Esophagus muscularis mucosa (tissue), 4 donors: ENCODE data around the gene RPL22. TPM values are rescaled to one million over a fixed set of nuclear protein-coding genes. Genes with fewer than 3 reads are reported as not detected.

Experiments used
- DNase-seq: peaks from one replicate; pipeline ENCODE4 v3.0.0-alpha.2; 2017; ENCODE audit errors: extremely low spot score
- H3K27ac ChIP-seq, 4 donors: fragments of 200-600 bp; sonication (generic); replicated peaks in 1 of 4; 1 replicate in 3 of 4; 2 replicates in 1 of 4; pipeline ENCODE4 v1.5.1; 2016 to 2019; ENCODE audit warnings: mild to moderate bottlenecking in 1 of 4
- H3K27me3 ChIP-seq, 4 donors: fragments of 200-600 bp; sonication (generic); one replicate each; pipeline versions ENCODE4 v1.5.1 to v1.6.0; 2016 to 2019
- H3K36me3 ChIP-seq, 4 donors: fragments of 200-600 bp; sonication (generic); one replicate each; pipeline ENCODE4 v1.5.1; 2016 to 2019
- H3K4me1 ChIP-seq, 4 donors: fragments of 200-600 bp; sonication (generic); one replicate each; pipeline ENCODE4 v1.5.1; 2016 to 2019
- H3K4me3 ChIP-seq, 4 donors: fragments of 200-600 bp; sonication (generic); 1 replicate in 2 of 4; 2 replicates in 2 of 4; pipeline ENCODE4 v1.5.1; 2016 to 2019; ENCODE audit warnings: mild to moderate bottlenecking in 4 of 4, moderate library complexity in 1 of 4
- H3K9me3 ChIP-seq, 4 donors: fragments of 200-600 bp; sonication (generic); 1 replicate in 3 of 4; 2 replicates in 1 of 4; pipeline ENCODE4 v1.5.1; 2016 to 2019
- EP300 ChIP-seq: sonication (generic); formaldehyde crosslinking; IDR thresholded peaks from one replicate; pipeline ENCODE4 v1.6.1; 2017; ENCODE audit warnings: antibody characterized with exemption
- POLR2A ChIP-seq: fragments of 450-650 bp; IDR thresholded peaks from one replicate; pipeline ENCODE4 v1.6.1; 2017; ENCODE audit warnings: antibody characterized with exemption, moderate library complexity, mild to moderate bottlenecking, low read depth
- POLR2AphosphoS5 ChIP-seq, 2 donors: sonication (generic); formaldehyde crosslinking; IDR thresholded peaks; one replicate each; pipeline ENCODE4 v1.6.1; 2017; ENCODE audit warnings: antibody characterized with exemption in 2 of 2
- WGBS: methylation state at CpG from one replicate; pipeline ENCODE4 v1.1.5; 2018; 5-methylcytosine and 5-hydroxymethylcytosine counted together
- intact Hi-C: fragments of 100-400 bp; cut with DNase I; formaldehyde crosslinking; loops from one replicate; pipeline ENCODE4 v1.15.1; 2023
- total RNA-seq, 4 donors: library from RNA; depleted of rRNA; stranded (reverse); fragments of >200 nt; gene quantifications; one replicate each; pipeline versions ENCODE4 v1.1.0 to v1.2.1, GENCODE V29; 2016
- TF ChIP-seq, protein P1 (sequence below), 3 experiments: fragments of 200-600 bp in 2 of 3; fragments of 450-650 bp in 1 of 3; sonication (generic) in 2 of 3; IDR thresholded peaks; one replicate each; pipeline ENCODE4 v1.5.1; 2017 to 2019; ENCODE audit warnings: antibody characterized with exemption in 3 of 3, mild to moderate bottlenecking in 2 of 3, moderate library complexity in 1 of 3

Gene RPL22
- total RNA-seq, 4 donors from 2014 or later: 150 to 225 (median 218) TPM

DNA sequence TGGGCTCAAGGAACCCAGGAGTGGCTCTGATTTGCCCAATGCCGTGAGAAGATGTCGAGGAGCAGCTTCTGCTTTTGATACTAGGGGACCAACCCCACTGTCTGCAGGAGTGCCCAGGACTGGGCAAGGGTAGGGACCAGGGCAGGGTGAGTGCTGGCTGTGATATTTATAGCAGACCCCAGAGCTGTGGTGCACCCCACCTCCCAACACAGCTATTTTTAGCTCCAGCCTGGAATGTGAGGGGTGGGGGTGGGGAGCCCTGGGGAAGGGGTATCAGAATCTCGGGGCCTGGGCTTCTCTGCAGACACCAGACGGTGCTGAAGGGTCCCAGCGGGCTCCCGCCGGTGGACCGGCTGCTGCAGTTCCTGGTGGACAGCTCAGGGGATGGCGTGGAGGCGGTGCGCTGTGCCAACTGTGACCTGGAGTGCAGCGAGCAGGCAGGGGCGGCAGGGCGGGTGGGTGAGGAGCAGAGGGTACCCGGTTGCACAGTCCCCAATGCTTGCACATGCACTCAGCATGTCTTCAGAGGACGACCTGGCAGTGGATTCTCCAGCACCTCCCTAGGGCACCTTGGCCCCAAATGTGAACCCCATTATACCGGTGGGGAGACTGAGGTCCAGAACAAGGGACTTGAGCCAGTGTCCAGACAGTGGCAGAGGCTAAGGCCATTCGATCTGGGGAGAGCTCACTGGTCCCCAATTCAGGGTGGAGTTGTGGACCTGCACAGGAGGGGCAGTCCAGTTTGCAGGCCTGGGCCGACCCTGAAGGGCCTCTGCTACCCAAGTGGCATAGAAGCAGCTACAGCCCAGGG is 7.9 kb upstream of the RPL22 start:
- Histone ChIP-seq H3K4me1 (peaks cover 49 to 56% (median 53%) of the 10 kb centered on the region in 4 donors), H3K27me3 (peaks cover 0 to 15% (median 4%) of the 10 kb centered on the region in 4 donors), H3K9me3 (no peaks in the 10 kb centered on the region), H3K36me3 (peaks cover 0 to 25% (median 24%) of the 10 kb centered on the region in 4 donors), H3K4me3 (peak overlapping the region in 2 of 4 donors; percentile 58 to 65), H3K27ac (peak overlapping the region in 1 of 4 donors; percentile 81)
- TF ChIP-seq POLR2AphosphoS5 (IDR thresholded peaks at IDR 0.05): no peak
- TF ChIP-seq POLR2A: no peak
- TF ChIP-seq, protein P1, sequence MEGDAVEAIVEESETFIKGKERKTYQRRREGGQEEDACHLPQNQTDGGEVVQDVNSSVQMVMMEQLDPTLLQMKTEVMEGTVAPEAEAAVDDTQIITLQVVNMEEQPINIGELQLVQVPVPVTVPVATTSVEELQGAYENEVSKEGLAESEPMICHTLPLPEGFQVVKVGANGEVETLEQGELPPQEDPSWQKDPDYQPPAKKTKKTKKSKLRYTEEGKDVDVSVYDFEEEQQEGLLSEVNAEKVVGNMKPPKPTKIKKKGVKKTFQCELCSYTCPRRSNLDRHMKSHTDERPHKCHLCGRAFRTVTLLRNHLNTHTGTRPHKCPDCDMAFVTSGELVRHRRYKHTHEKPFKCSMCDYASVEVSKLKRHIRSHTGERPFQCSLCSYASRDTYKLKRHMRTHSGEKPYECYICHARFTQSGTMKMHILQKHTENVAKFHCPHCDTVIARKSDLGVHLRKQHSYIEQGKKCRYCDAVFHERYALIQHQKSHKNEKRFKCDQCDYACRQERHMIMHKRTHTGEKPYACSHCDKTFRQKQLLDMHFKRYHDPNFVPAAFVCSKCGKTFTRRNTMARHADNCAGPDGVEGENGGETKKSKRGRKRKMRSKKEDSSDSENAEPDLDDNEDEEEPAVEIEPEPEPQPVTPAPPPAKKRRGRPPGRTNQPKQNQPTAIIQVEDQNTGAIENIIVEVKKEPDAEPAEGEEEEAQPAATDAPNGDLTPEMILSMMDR (IDR thresholded peaks at IDR 0.05): no peak
- TF ChIP-seq EP300: no peak
- intact Hi-C loops: loop anchor here (2.0 kb wide), 1 partner anchor 38 kb away; the partner anchor contains the start of gene HES3
- WGBS: 83% methylated on average over 10 of the region's 19 CpGs
- DNase-seq: no peak

DNA sequence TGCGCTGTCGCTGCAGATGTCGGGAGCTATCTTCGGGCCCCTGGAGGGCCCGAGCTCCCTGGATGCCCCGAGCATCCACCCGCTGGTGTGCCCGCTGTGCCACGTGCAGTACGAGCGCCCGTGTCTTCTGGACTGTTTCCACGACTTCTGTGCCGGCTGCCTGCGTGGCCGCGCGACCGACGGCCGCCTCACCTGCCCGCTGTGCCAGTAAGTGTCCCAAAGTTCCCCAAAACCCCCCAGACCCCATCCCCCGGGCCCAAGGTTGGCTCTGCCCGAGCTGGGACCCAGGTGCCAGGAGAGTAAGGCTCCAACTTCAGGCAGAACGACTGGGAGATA is 7.1 kb upstream of the RPL22 start:
- intact Hi-C loops: loop anchor here (2.0 kb wide), 1 partner anchor 38 kb away; the partner anchor contains the start of gene HES3

DNA sequence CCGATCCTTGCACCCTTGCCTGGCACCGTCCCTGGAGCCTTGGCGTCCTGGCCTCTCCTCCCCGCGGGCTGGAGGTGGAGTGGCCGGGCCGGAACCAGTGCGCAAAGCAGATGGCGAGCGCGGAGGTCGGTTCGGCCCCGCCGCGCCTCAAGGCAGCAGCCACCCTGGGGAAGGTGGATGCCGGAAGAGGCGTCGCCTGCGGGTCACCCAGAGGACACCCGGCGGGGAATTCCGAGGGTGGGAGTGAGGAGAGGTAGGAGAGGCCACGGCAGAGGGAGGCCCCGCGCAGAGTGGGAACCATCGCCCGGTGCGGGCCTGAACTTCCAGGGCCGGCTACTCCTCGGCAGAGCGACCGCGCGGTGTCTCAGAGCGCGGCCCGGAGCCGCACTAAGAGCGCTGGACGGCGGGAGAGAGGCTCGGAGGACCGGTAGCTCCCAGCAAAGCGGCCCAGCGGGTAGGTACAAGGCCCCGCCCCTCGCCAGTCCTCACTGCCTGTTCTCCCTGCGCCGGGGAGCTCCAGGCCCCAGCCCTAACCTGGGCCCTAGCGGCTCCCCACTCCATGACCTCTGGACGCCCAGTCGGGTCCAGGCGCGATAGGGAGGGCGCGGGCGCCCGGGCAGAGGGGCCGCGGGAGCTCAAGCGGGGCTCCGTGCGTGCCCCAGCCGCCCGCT is 6.6 kb upstream of the RPL22 start, which contains the start of gene RNF207:
RNF207 (plus strand) TSS at position 271 of the 671 bp plus-strand sequence. CDS start 417 bp downstream, outside the sequence.
- H3K9me3 ChIP-seq: no peaks in the 10 kb centered on the region
- peaks cover 49 to 56% (median 53%) of the 10 kb centered on the region in 4 donors for H3K4me1 ChIP-seq
- peak within 1 kb of the TSS; percentile 78 to 88 (median 82) for H3K27ac ChIP-seq
- H3K36me3 ChIP-seq: peaks cover 0 to 13% (median 11%) of the 10 kb centered on the region in 4 donors
- WGBS: 6% methylated on average over 9 of the region's 66 CpGs
- TF ChIP-seq, protein P1 (IDR thresholded peaks at IDR 0.05): no peak
- no peak for TF ChIP-seq EP300
- TF ChIP-seq POLR2A: peak; percentile 59
- peak; percentile 35 to 58 for TF ChIP-seq POLR2AphosphoS5 (IDR thresholded peaks at IDR 0.05)
- H3K4me3 ChIP-seq: peak within 1 kb of the TSS; percentile 58 to 71 (median 64)
- intact Hi-C loops: loop anchor here (2.0 kb wide), 1 partner anchor 39 kb away; the partner anchor contains the start of gene HES3
- peaks cover 0 to 15% (median 4%) of the 10 kb centered on the region in 4 donors for H3K27me3 ChIP-seq
- DNase-seq: no peak

More for the DNA sequence above, 7.1 kb upstream of the RPL22 start:
- DNase-seq: no peak
- no CpG with 5 or more reads among the region's 25 CpGs for WGBS
- H3K9me3 ChIP-seq: no peaks in the 10 kb centered on the region
- peak overlapping the region; percentile 58 to 71 (median 64) for H3K4me3 ChIP-seq
- TF ChIP-seq POLR2AphosphoS5 (IDR thresholded peaks at IDR 0.05): no peak
- no peak for TF ChIP-seq POLR2A
- TF ChIP-seq, protein P1 (IDR thresholded peaks at IDR 0.05): no peak
- no peak for TF ChIP-seq EP300
- peaks cover 49 to 56% (median 53%) of the 10 kb centered on the region in 4 donors for H3K4me1 ChIP-seq
- peak overlapping the region; percentile 78 to 88 (median 82) for H3K27ac ChIP-seq
- H3K36me3 ChIP-seq: peaks cover 0 to 18% (median 17%) of the 10 kb centered on the region in 4 donors
- peaks cover 0 to 15% (median 4%) of the 10 kb centered on the region in 4 donors for H3K27me3 ChIP-seq

DNA sequence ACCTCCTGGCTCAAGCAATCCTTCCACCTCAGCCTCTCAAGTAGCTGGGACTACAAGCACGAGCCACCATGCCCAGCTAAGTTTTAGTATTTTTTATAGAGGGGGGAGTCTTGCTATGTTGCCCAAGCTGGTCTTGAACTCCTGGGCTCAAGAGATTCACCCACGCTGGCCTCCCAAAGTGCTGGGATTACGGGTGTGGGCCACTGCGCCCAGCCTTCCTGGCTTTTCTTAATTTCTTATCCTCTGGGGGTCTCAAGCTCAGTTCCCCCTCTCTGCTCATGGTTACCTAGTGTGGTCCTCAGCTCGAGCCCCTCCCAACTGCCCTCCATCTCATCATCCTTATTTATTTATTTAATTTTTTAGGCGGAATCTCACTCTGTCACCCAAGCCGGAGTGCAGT is 2.9 kb upstream of the RPL22 start:
- WGBS: 86% methylated on average over 7 of the region's 7 CpGs

More for the DNA sequence above, 2.9 kb upstream of the RPL22 start:
- peaks cover 50 to 60% (median 52%) of the 10 kb centered on the region in 4 donors for H3K4me1 ChIP-seq
- peaks cover 0 to 14% (median 4%) of the 10 kb centered on the region in 4 donors for H3K27me3 ChIP-seq
- H3K27ac ChIP-seq: no peak overlapping the region
- no peak for TF ChIP-seq EP300
- TF ChIP-seq, protein P1 (IDR thresholded peaks at IDR 0.05): no peak
- no peak for TF ChIP-seq POLR2AphosphoS5 (IDR thresholded peaks at IDR 0.05)
- intact Hi-C loops: no loop called here
- no peak for DNase-seq
- no peak overlapping the region for H3K4me3 ChIP-seq
- H3K36me3 ChIP-seq: peaks cover 0 to 3% (median 1%) of the 10 kb centered on the region in 4 donors
- no peaks in the 10 kb centered on the region for H3K9me3 ChIP-seq
